Esophagus squamous epithelium (tissue), 5 donors: ENCODE measurements around the gene JPT2. TPM values are rescaled to one million over a fixed set of nuclear protein-coding genes. Genes with fewer than 3 reads are reported as not detected.
"Not testable (repeated sequence)": the region's sequence is repeated elsewhere in the genome, so short reads cannot be mapped to it uniquely, and the experiment has no call there.

Source experiments
- DNase-seq: peaks from one replicate; lab custom pipeline; 2025; lab: John Stamatoyannopoulos, UW
- H3K27ac ChIP-seq, 4 donors: fragments of 200-600 bp; sonication (generic); one replicate each; pipeline ENCODE4 v1.5.1; 2016 to 2019; ENCODE audit warnings: mild to moderate bottlenecking in 1 of 4
- H3K27me3 ChIP-seq, 4 donors: fragments of 200-600 bp; sonication (generic); 1 replicate in 3 of 4; 2 replicates in 1 of 4; pipeline versions ENCODE4 v1.5.1 to v1.6.0; 2017 to 2021; ENCODE audit warnings: antibody characterized with exemption in 1 of 4
- H3K36me3 ChIP-seq, 3 donors: fragments of 200-600 bp; sonication (generic); one replicate each; pipeline ENCODE4 v1.5.1; 2016 to 2019
- H3K4me1 ChIP-seq, 3 donors: fragments of 200-600 bp; sonication (generic); one replicate each; pipeline ENCODE4 v1.5.1; 2017 to 2019
- H3K4me3 ChIP-seq, 4 donors: fragments of 200-600 bp; sonication (generic); 1 replicate in 3 of 4; 2 replicates in 1 of 4; pipeline ENCODE4 v1.5.1; 2016 to 2019; ENCODE audit warnings: mild to moderate bottlenecking in 2 of 4, moderate library complexity in 1 of 4
- H3K9me3 ChIP-seq, 3 donors: fragments of 200-600 bp; sonication (generic); one replicate each; pipeline ENCODE4 v1.5.1; 2016 to 2019
- CTCF ChIP-seq, 6 experiments: fragments of 450-650 bp in 4 of 6; fragments of 200-600 bp in 2 of 6; sonication (generic) in 2 of 6; IDR thresholded peaks; one replicate each; pipeline ENCODE4 v1.5.1; 2016 to 2019; ENCODE audit warnings: antibody characterized with exemption in 6 of 6, mild to moderate bottlenecking in 4 of 6, moderate library complexity in 4 of 6
- POLR2A ChIP-seq, 4 donors: fragments of 450-650 bp; IDR thresholded peaks; one replicate each; pipeline ENCODE4 v1.6.1; 2017; ENCODE audit warnings: antibody characterized with exemption in 4 of 4, mild to moderate bottlenecking in 4 of 4, moderate library complexity in 3 of 4
- WGBS, 2 donors: methylation state at CpG; one replicate each; pipeline ENCODE4 v1.1.5; 2018; 5-methylcytosine and 5-hydroxymethylcytosine counted together
- intact Hi-C: fragments of 100-400 bp; cut with DNase I; formaldehyde crosslinking; loops from one replicate; pipeline ENCODE4 v1.15.0; 2022
- total RNA-seq, 4 donors: library from RNA; depleted of rRNA; stranded (reverse); fragments of >200 nt; gene quantifications; one replicate each; pipeline ENCODE4 v1.1.0, GENCODE V29; 2016
- donor health status: DM: yes; HTN: yes; CAD: no.

JPT2 gene
- total RNA-seq, 4 donors from 2014 or later = 45.6 to 68.0 (median 48.6) TPM

GRCh38 chr16:1731603-1732002 lies 53.5 kb downstream of the JPT2 start:
- WGBS, 2 donors = 68 to 79% methylated on average over 4 of the region's 7 CpGs
- no peaks in the 10 kb centered on the region for H3K9me3 ChIP-seq
- no peaks in the 10 kb centered on the region for H3K4me1 ChIP-seq
- peaks cover 38 to 87% (median 42%) of the 10 kb centered on the region in 3 donors for H3K36me3 ChIP-seq
- no peaks in the 10 kb centered on the region for H3K27me3 ChIP-seq
- H3K4me3 ChIP-seq = no peak overlapping the region
- TF ChIP-seq POLR2A (IDR thresholded peaks at IDR 0.05) = no peak
- TF ChIP-seq CTCF (IDR thresholded peaks at IDR 0.05) = no peak
- no peak for DNase-seq
- no peak overlapping the region for H3K27ac ChIP-seq
- intact Hi-C loops = no loop called here

- H3K36me3 ChIP-seq = peaks cover 37 to 82% (median 38%) of the 10 kb centered on the region in 3 donors
Measured at GRCh38 chr16:1732071-1732470, 54.0 kb downstream of the JPT2 start.

GRCh38 chr16:1732551-1732987 lies 54.5 kb downstream of the JPT2 start:
- 63% methylated on average over 6 of the region's 21 CpGs; no CpG with 5 or more reads in 1 of the 2 donors for WGBS, 2 donors
- H3K4me1 ChIP-seq, H3K9me3 ChIP-seq, intact Hi-C loops, H3K27ac ChIP-seq, H3K27me3 ChIP-seq, H3K4me3 ChIP-seq, DNase-seq: not testable (repeated sequence)
- H3K36me3 ChIP-seq = peaks cover 35 to 77% (median 37%) of the 10 kb centered on the region in 3 donors

More at GRCh38 chr16:1732071-1732470, 54.0 kb downstream of the JPT2 start:
- H3K4me1 ChIP-seq = no peaks in the 10 kb centered on the region
- intact Hi-C loops = no loop called here
- no peaks in the 10 kb centered on the region for H3K27me3 ChIP-seq
- WGBS, 2 donors = 71% methylated on average over 7 of the region's 14 CpGs; no CpG with 5 or more reads in 1 of the 2 donors
- no peak overlapping the region for H3K27ac ChIP-seq
- H3K4me3 ChIP-seq = no peak overlapping the region
- H3K9me3 ChIP-seq = no peaks in the 10 kb centered on the region
- DNase-seq = no peak
- no peak for TF ChIP-seq POLR2A (IDR thresholded peaks at IDR 0.05)
- no peak for TF ChIP-seq CTCF (IDR thresholded peaks at IDR 0.05)

GRCh38 chr16:1734123-1734522 lies 56.0 kb downstream of the JPT2 start:
- TF ChIP-seq CTCF (IDR thresholded peaks at IDR 0.05) (no peak), POLR2A (IDR thresholded peaks at IDR 0.05) (no peak)
- no peak for DNase-seq

GRCh38 chr16:1734816-1735215 lies 56.7 kb downstream of the JPT2 start:
- WGBS, 2 donors = 97 to 98% methylated on average over 11 to 12 of the region's 22 CpGs
- no peaks in the 10 kb centered on the region for H3K4me1 ChIP-seq
- no peak for TF ChIP-seq POLR2A (IDR thresholded peaks at IDR 0.05)
- TF ChIP-seq CTCF (IDR thresholded peaks at IDR 0.05) = no peak
- H3K27ac ChIP-seq = no peak overlapping the region
- no peaks in the 10 kb centered on the region for H3K27me3 ChIP-seq
- H3K9me3 ChIP-seq = no peaks in the 10 kb centered on the region
- H3K4me3 ChIP-seq = no peak overlapping the region
- no peak for DNase-seq
- H3K36me3 ChIP-seq = peaks cover 19 to 55% (median 24%) of the 10 kb centered on the region in 3 donors
- intact Hi-C loops = no loop called here

More at GRCh38 chr16:1734123-1734522, 56.0 kb downstream of the JPT2 start:
- Histone ChIP-seq H3K27me3 (no peaks in the 10 kb centered on the region), H3K4me3 (no peak overlapping the region), H3K36me3 (peaks cover 24 to 62% (median 31%) of the 10 kb centered on the region in 3 donors), H3K4me1 (no peaks in the 10 kb centered on the region), H3K27ac (no peak overlapping the region), H3K9me3 (no peaks in the 10 kb centered on the region)
- no CpG with 5 or more reads among the region's 22 CpGs for WGBS, 2 donors
- intact Hi-C loops = no loop called here
